OCI-LY3 (cell line): ENCODE measurements around the gene MZF1.

Experiments used
- H2AFZ ChIP-seq: fragments of 200-600, 300-600 bp; shearing (Covaris generic); 2 replicates; pipeline ENCODE4 v1.6.0; 2014; ENCODE audit warnings: antibody characterized with exemption, low read depth, low read length
- H3K27ac ChIP-seq: fragments of 200-600, 300-600 bp; sonication (generic); 2 replicates; pipeline ENCODE4 v1.5.1; 2014; ENCODE audit warnings: mild to moderate bottlenecking, low read length, moderate library complexity, mixed read lengths
- H3K27me3 ChIP-seq: fragments of 200-600, 300-600 bp; sonication (generic); 2 replicates; pipeline ENCODE4 v1.6.1; 2014; ENCODE audit warnings: low read depth, low read length, mixed read lengths
- H3K36me3 ChIP-seq: fragments of 200-600, 300-600 bp; sonication (generic); replicated peaks from 2 replicates; pipeline ENCODE3; 2014; ENCODE audit warnings: low read depth, low read length, mixed read lengths
- H3K4me1 ChIP-seq: fragments of 300-600, 200-600 bp; sonication (generic); 2 replicates; pipeline ENCODE4 v1.6.1; 2014; ENCODE audit warnings: low read length, mixed read lengths
- H3K4me2 ChIP-seq: fragments of 200-600, 300-600 bp; sonication (generic); 2 replicates; pipeline ENCODE4 v1.6.1; 2014; ENCODE audit warnings: low read length, mixed read lengths
- H3K4me3 ChIP-seq: fragments of 300-600, 200-600 bp; sonication (generic); 2 replicates; pipeline ENCODE4 v1.5.1; 2014; ENCODE audit warnings: antibody characterized with exemption, mild to moderate bottlenecking, low read length, moderate library complexity
- H3K79me2 ChIP-seq: fragments of 300-600, 200-600 bp; shearing (Covaris generic); 2 replicates; pipeline ENCODE4 v1.6.1; 2014; ENCODE audit warnings: mild to moderate bottlenecking, low read length, mixed read lengths
- H3K9ac ChIP-seq: fragments of 300-600, 200-600 bp; shearing (Covaris generic); 2 replicates; pipeline ENCODE4 v1.6.0; 2014; ENCODE audit warnings: mild to moderate bottlenecking, low read length, moderate library complexity
- H3K9me3 ChIP-seq: fragments of 200-600, 300-600 bp; shearing (Covaris generic); 2 replicates; pipeline ENCODE4 v1.6.1; 2014; ENCODE audit warnings: low read length, mixed read lengths; ENCODE audit not compliant: insufficient read depth
- H4K20me1 ChIP-seq: fragments of 200-600, 300-600 bp; sonication (generic); 2 replicates; pipeline ENCODE4 v1.6.1; 2016; ENCODE audit warnings: low read length, mixed read lengths; ENCODE audit not compliant: insufficient read depth
- EZH2phosphoT487 ChIP-seq: fragments of 200-600 bp; shearing (Covaris generic); IDR thresholded peaks from 2 replicates; pipeline ENCODE4 v1.6.1; 2018; ENCODE audit warnings: antibody characterized with exemption, mixed run types, low read depth
- TF ChIP-seq, protein P1 (sequence below): fragments of 200-600, 300-600 bp; sonication (generic); IDR thresholded peaks from 2 replicates; pipeline ENCODE4 v1.5.1; 2014; ENCODE audit warnings: antibody characterized with exemption, low read length, low read depth

MZF1 gene

DNA sequence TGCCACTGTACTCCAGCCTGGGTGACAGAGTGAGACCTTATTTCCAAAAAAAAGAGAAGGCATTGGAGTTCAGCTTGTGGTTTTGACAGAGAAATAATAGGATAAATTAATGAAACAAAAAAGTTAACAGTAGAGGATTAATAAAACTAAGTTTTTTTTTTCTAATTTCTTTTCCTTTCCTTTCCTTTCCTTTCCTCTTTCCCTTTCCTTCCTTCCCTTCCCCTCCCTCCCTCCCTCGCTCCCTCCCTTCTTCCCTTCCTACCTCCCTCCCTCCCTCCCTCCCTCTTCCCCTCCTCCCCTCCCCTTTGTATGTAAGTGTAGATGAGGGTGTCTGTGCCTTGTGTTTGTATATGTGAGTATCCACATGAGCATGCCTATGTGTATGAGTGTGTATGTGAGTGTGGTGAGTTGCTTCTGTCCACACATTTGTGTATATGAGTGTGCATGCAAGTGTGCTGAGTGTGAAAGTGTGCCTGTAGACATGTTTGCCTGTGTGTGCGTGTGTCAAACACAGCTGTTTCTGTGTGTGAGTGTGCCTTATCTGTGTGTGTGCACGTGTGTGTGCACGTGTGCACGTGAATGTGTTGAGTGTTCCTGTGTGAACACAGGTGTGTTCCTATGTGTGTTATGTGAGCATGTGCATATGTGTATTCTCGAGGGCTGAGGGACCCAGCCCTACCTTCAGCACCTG lies 12.5 kb upstream of the MZF1 start:
- no peak overlapping the region for H3K4me2 ChIP-seq
- no peak for TF ChIP-seq EZH2phosphoT487
- TF ChIP-seq, protein P1, sequence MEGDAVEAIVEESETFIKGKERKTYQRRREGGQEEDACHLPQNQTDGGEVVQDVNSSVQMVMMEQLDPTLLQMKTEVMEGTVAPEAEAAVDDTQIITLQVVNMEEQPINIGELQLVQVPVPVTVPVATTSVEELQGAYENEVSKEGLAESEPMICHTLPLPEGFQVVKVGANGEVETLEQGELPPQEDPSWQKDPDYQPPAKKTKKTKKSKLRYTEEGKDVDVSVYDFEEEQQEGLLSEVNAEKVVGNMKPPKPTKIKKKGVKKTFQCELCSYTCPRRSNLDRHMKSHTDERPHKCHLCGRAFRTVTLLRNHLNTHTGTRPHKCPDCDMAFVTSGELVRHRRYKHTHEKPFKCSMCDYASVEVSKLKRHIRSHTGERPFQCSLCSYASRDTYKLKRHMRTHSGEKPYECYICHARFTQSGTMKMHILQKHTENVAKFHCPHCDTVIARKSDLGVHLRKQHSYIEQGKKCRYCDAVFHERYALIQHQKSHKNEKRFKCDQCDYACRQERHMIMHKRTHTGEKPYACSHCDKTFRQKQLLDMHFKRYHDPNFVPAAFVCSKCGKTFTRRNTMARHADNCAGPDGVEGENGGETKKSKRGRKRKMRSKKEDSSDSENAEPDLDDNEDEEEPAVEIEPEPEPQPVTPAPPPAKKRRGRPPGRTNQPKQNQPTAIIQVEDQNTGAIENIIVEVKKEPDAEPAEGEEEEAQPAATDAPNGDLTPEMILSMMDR = no peak
- H3K27ac ChIP-seq = no peak overlapping the region
- H3K9me3 ChIP-seq = no peaks in the 10 kb centered on the region
- H3K9ac ChIP-seq = no peak overlapping the region
- H3K36me3 ChIP-seq = peaks cover 18% of the 10 kb centered on the region
- no peak overlapping the region for H2AFZ ChIP-seq
- H4K20me1 ChIP-seq = no peaks in the 10 kb centered on the region; the same call in 1 of the 2 replicates
- no peaks in the 10 kb centered on the region for H3K27me3 ChIP-seq
- H3K4me3 ChIP-seq = no peak overlapping the region
- H3K4me1 ChIP-seq = peaks cover 11% of the 10 kb centered on the region; the same call in 1 of the 2 replicates
- H3K79me2 ChIP-seq = no peaks in the 10 kb centered on the region

DNA sequence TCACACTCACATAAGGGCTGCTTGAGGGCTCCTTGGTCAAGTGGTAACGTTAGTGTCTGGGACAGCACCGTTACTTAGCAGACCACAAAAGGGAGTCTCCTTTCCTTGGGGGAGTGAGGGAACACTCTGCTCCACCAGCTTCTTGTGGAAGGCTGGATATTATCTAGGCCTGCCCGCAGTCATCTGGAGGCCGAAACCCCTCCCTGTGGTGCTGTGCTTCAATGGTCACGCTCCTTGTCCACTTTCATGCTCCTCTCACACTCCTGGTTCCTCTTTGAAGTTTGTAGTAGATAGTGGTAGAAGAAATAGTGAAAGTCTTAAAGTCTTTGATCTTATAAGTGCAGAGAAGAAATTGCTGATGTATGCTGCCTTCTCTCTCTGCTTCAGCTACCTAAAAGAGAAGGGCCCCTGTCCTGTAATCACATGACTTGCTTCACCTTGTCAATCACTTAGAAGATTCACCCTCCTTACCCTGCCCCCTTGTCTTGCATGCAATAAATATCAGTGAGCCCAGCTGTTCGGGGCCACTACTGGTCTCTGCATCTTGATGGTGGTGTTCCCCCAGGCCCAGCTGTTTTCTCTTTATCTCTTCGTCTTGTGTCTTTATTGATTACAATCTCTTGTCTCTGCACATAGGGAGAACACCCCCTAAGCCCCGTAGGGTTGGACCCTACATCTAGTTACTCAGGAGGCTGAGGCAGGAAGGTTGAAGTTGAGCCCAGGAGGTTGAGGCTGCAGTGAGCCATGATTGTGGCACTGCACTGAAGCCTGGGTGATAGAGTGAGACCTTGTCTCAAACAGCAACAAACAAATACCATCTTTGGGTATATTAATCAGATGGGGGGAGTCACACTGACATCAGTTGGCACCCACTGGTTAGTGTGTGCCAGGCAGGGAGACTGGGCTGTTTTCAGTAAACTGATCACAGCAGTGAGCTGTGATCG lies 11.6 kb upstream of the MZF1 start:
- Histone ChIP-seq H3K79me2 (no peaks in the 10 kb centered on the region), H3K9me3 (no peaks in the 10 kb centered on the region), H3K4me3 (no peak overlapping the region), H3K27ac (no peak overlapping the region; the same call in 1 of the 2 replicates), H2AFZ (no peak overlapping the region), H3K27me3 (no peaks in the 10 kb centered on the region), H3K4me2 (no peak overlapping the region), H3K9ac (no peak overlapping the region), H4K20me1 (no peaks in the 10 kb centered on the region; the same call in 1 of the 2 replicates), H3K36me3 (peaks cover 18% of the 10 kb centered on the region), H3K4me1 (peaks cover 11% of the 10 kb centered on the region; the same call in 1 of the 2 replicates)
- TF ChIP-seq EZH2phosphoT487 = no peak
- TF ChIP-seq, protein P1 = no peak

DNA sequence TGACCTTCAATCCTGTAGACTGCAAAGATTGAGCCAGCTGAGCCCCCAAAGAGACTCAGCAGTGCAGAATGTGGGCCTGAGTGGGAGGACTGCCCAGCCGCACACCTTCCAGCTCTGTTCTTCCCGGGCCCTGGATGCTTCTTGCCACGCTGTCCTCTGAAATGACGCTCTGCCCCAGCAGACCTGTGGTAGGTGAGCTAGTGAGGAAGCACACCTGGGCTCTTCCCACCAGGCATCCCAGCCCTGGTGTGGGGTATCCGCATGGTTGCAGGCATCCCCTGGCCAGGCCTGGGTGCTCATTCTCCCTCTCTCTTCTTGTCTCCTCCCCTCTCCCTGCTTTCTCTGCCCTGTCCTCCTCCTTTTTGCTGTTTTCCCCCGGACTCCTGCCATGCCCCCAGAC lies 9.8 kb upstream of the MZF1 start:
- Histone ChIP-seq H4K20me1 (no peaks in the 10 kb centered on the region; the same call in 1 of the 2 replicates), H3K27me3 (no peaks in the 10 kb centered on the region), H2AFZ (no peak overlapping the region), H3K27ac (no peak overlapping the region), H3K4me3 (no peak overlapping the region), H3K79me2 (peaks cover 14% of the 10 kb centered on the region), H3K9ac (no peak overlapping the region), H3K4me2 (no peak overlapping the region), H3K4me1 (peaks cover 11% of the 10 kb centered on the region; the same call in 1 of the 2 replicates), H3K36me3 (peaks cover 21% of the 10 kb centered on the region), H3K9me3 (no peaks in the 10 kb centered on the region)
- TF ChIP-seq, protein P1 = no peak
- TF ChIP-seq EZH2phosphoT487 = no peak
